Endodermal cell (in vitro differentiated cells): Measurements from ENCODE around the gene PRR5. TPM values are rescaled to one million over a fixed set of nuclear protein-coding genes. Genes with fewer than 3 reads are reported as not detected.

Experiments
- DNase-seq: peaks from one replicate; pipeline ENCODE4 v3.0.0-alpha.2; 2017
- H3K27ac ChIP-seq: 2 replicates; pipeline ENCODE4 v1.5.1; 2013; ENCODE audit warnings: mild to moderate bottlenecking, low read depth, low read length, moderate library complexity
- H3K27me3 ChIP-seq: 2 replicates; pipeline ENCODE4 v1.6.1; 2013; ENCODE audit warnings: mild to moderate bottlenecking, low read length, moderate library complexity; ENCODE audit not compliant: insufficient read depth, control insufficient read depth, poor library complexity, severe bottlenecking
- H3K36me3 ChIP-seq: 2 replicates; pipeline ENCODE4 v1.7.0; 2013; ENCODE audit warnings: mild to moderate bottlenecking, low read length, moderate library complexity; ENCODE audit not compliant: control insufficient read depth, insufficient read depth
- H3K4me1 ChIP-seq: one replicate; pipeline ENCODE4 v1.7.0; 2013; ENCODE audit warnings: low read length; ENCODE audit not compliant: control insufficient read depth, insufficient read depth
- H3K4me3 ChIP-seq: 2 replicates; pipeline ENCODE4 v1.5.1; 2013; ENCODE audit warnings: mild to moderate bottlenecking, low read length, moderate library complexity
- H3K9ac ChIP-seq: 2 replicates; pipeline ENCODE4 v1.6.1; 2013; ENCODE audit warnings: mild to moderate bottlenecking, low read length, moderate library complexity; ENCODE audit not compliant: poor library complexity, severe bottlenecking; ENCODE audit errors: extremely low read depth
- H3K9me3 ChIP-seq: 2 replicates; pipeline ENCODE4 v1.6.1; 2013; ENCODE audit warnings: mild to moderate bottlenecking, low read length, moderate library complexity; ENCODE audit not compliant: control insufficient read depth
- H3K27ac Mint-ChIP-seq: 2 replicates; pipeline ENCODE4 v1.8.0; 2020; ENCODE audit warnings: mixed read lengths
- H3K27me3 Mint-ChIP-seq: 2 replicates; pipeline ENCODE4 v1.8.0; 2021; ENCODE audit warnings: mild to moderate bottlenecking, mixed read lengths; ENCODE audit not compliant: insufficient read depth
- H3K36me3 Mint-ChIP-seq: 2 replicates; pipeline ENCODE4 v1.8.0; 2020; ENCODE audit warnings: low read depth, mixed read lengths
- H3K4me1 Mint-ChIP-seq: 2 replicates; pipeline ENCODE4 v1.8.0; 2020; ENCODE audit warnings: mixed read lengths
- H3K4me3 Mint-ChIP-seq: 2 replicates; pipeline ENCODE4 v1.8.0; 2020; ENCODE audit warnings: mild to moderate bottlenecking, moderate library complexity, mixed read lengths
- H3K9me3 Mint-ChIP-seq: 2 replicates; pipeline ENCODE4 v1.8.0; 2020; ENCODE audit warnings: mild to moderate bottlenecking, mixed read lengths
- CTCF ChIP-seq: fragments of 200-600 bp; sonication (generic); conservative IDR thresholded peaks from 2 replicates; pipeline ENCODE4 v1.5.0; 2021; ENCODE audit warnings: antibody characterized with exemption, mild to moderate bottlenecking
- WGBS, 2 experiments: methylation state at CpG; one replicate each; pipeline versions ENCODE4 v1.1.5 to v1.1.7; 2013; ENCODE audit warnings: missing lambda C conversion rate in 2 of 2, mixed read lengths in 1 of 2; ENCODE audit not compliant: insufficient coverage in 1 of 2, insufficient read length in 1 of 2; 5-methylcytosine and 5-hydroxymethylcytosine counted together
- total RNA-seq, 2 donors: library from RNA; stranded (reverse); fragmentation: NEBNext Ultra II Directional in 1 of 2; extraction: Animal tissue kit (Norgen Biotek cat#: 25700) in 1 of 2; gene quantifications; 2 replicates in 1 of 2; 3 replicates in 1 of 2; pipeline ENCODE4 v1.2.1, GENCODE V29; 2021

Gene PRR5
- total RNA-seq, 2 donors from 2014 or later = 32.0 to 37.2 TPM

GRCh38 chr22:44783091-44783490, 81.1 kb downstream of the PRR5 start:
- Mint-ChIP-seq H3K9me3 (peaks cover 2% of the 10 kb centered on the region), H3K4me3 (no peak overlapping the region), H3K36me3 (peaks cover 27% of the 10 kb centered on the region), H3K4me1 (peaks cover 8% of the 10 kb centered on the region), H3K27ac (peak overlapping the region; percentile 24), H3K27me3 (no peaks in the 10 kb centered on the region)
- DNase-seq = no peak
- no peak overlapping the region for H3K27ac ChIP-seq
- no peak overlapping the region for H3K4me3 ChIP-seq
- no peak overlapping the region for H3K9ac ChIP-seq
- WGBS, 2 experiments = 75 to 87% methylated on average over 3 to 10 of the region's 10 CpGs
- peaks cover 3% of the 10 kb centered on the region for H3K36me3 ChIP-seq
- H3K9me3 ChIP-seq = no peaks in the 10 kb centered on the region
- TF ChIP-seq CTCF = no peak
- no peaks in the 10 kb centered on the region for H3K27me3 ChIP-seq
- H3K4me1 ChIP-seq = no peaks in the 10 kb centered on the region

GRCh38 chr22:44783581-44783980, 81.6 kb downstream of the PRR5 start:
- peak overlapping the region; percentile 24 for H3K27ac Mint-ChIP-seq

GRCh38 chr22:44786136-44786535, 84.1 kb downstream of the PRR5 start:
- Mint-ChIP-seq H3K4me3 (no peak overlapping the region), H3K4me1 (peaks cover 8% of the 10 kb centered on the region), H3K36me3 (peaks cover 44% of the 10 kb centered on the region), H3K9me3 (peaks cover 2% of the 10 kb centered on the region), H3K27ac (no peak overlapping the region), H3K27me3 (no peaks in the 10 kb centered on the region)
- no peaks in the 10 kb centered on the region for H3K9me3 ChIP-seq
- no peaks in the 10 kb centered on the region for H3K4me1 ChIP-seq
- TF ChIP-seq CTCF = no peak
- no peak overlapping the region for H3K4me3 ChIP-seq
- no peak overlapping the region for H3K9ac ChIP-seq
- 95% methylated on average over 14 to 23 of the region's 23 CpGs for WGBS, 2 experiments
- no peak overlapping the region for H3K27ac ChIP-seq
- peaks cover 3% of the 10 kb centered on the region for H3K36me3 ChIP-seq
- no peak for DNase-seq
- no peaks in the 10 kb centered on the region for H3K27me3 ChIP-seq

More at GRCh38 chr22:44783581-44783980, 81.6 kb downstream of the PRR5 start:
- Histone ChIP-seq H3K9me3 (no peaks in the 10 kb centered on the region), H3K4me3 (no peak overlapping the region), H3K27ac (no peak overlapping the region), H3K9ac (no peak overlapping the region), H3K27me3 (no peaks in the 10 kb centered on the region), H3K36me3 (peaks cover 3% of the 10 kb centered on the region), H3K4me1 (no peaks in the 10 kb centered on the region)
- peaks cover 27% of the 10 kb centered on the region for H3K36me3 Mint-ChIP-seq
- no peak for TF ChIP-seq CTCF
- peaks cover 2% of the 10 kb centered on the region for H3K9me3 Mint-ChIP-seq
- H3K4me3 Mint-ChIP-seq = no peak overlapping the region
- 58 to 74% methylated on average over 8 to 14 of the region's 14 CpGs for WGBS, 2 experiments
- no peak for DNase-seq
- H3K27me3 Mint-ChIP-seq = no peaks in the 10 kb centered on the region
- H3K4me1 Mint-ChIP-seq = peaks cover 8% of the 10 kb centered on the region
